Stimulated activated CD4-positive, alpha-beta T cell treated with anti-CD3 and anti-CD28 coated beads, TNF-alpha, amount 100 ng/mL, for 4 hours (primary cell): Measurements from ENCODE around the gene PTPRT.

Experiments used
- DNase-seq, 3 experiments: peaks; one replicate each; pipeline ENCODE4 v3.0.0-alpha.2; 2020; ENCODE audit warnings: low read depth in 3 of 3

Gene PTPRT

DNA sequence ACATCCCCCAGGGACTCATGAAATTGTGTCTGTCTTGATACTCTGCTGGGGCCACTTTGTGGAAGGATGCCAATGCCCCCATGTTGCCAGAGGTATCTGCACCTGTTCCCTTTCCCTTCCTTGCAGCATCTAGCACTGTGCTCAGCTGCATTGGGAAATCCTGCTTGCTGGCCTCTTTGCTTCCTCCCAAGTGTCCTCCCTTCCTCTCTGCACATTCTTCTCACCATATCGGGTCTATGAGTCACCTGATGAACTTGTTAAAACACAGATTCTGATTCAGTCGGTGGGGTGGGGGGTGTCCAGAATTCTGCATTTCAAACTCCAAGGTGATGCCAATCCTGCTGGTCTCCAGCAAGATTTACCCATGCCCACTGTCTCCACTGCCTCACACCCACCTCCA lies 467.8 kb downstream of the PTPRT start:
- no peak for DNase-seq

GRCh38 chr20:42714298-42715141 lies 475.2 kb downstream of the PTPRT start:
- DNase-seq = no peak

DNA sequence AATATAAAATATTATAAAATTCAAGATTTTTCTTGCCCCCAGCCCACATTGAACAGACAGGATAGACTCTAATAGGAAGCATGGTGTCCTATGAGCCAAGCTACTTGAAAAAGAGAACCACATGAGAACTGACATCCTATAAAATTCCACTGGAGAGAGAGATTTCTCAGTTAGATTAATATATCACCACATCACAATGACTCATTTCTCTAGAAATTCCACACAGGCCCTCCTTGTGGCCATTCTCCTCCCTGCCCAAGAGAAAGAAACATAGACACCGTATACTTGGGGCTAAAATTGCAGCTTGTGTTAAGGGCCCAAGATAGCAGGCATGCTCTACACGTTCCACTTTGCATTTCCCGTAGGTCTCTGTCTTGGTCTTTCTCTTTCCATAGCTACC lies 481.4 kb downstream of the PTPRT start:
- DNase-seq = no peak

GRCh38 chr20:42706759-42707158 lies 482.9 kb downstream of the PTPRT start:
- DNase-seq = no peak

- no peak for DNase-seq
Observed at GRCh38 chr20:42705550-42705949, 484.2 kb downstream of the PTPRT start.

DNA sequence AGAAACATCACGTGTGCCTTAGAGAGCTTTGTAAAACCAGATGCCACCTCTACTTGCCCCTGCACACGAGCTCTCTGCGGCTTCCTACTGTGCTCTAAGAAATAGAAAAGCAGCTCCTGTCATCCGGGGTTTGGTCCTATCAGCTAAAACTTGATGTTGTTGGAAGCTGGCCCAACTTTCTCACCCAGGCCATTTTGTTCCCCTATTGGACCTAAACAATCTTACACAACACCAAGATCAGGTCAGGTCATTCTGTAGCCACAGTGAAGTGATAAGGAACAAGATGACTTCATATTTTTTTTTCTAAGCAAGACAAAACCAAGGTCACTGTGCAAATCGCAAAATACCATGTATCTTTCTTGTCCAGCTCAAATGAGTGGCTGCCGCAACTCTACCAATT lies 486.0 kb downstream of the PTPRT start:
- no peak for DNase-seq

DNA sequence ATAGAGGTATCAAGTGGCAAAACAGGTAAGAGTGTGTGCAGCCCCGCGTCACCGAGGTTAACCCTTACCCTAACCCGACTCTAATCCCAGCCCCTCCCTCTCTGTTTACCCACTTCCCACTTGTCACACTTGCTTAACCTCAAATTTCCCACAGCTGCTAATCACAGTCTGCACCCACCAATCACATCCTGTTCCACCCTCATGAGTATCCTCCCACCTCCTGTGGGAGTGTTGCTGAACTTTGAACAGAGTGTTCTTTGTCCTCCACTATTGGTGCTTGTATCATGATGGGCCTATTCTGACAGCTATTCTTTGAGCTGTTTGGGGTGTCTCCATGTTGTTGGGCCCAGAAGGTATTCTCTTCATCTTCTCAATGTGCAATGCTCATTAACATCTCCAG lies 487.8 kb downstream of the PTPRT start:
- no peak for DNase-seq

DNA sequence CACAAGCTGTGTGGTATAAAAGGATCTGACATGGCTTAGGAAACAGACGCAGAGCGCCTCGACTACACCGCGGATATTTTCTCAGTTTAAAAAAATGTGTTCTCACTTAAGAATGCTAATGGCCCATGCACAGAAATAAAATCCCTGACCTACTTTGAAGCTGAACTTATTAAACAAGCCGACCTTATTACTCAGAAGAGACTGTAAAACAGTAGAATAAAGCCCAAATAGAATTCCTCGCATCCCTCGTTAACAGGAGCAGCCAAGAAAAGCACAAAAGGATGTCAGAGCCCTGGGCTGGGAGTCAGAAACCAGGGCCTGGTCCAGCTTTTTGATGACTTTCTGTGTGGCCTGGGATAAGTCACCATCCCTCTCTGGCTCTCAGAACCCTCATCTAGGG lies 489.3 kb downstream of the PTPRT start:
- DNase-seq = no peak

DNA sequence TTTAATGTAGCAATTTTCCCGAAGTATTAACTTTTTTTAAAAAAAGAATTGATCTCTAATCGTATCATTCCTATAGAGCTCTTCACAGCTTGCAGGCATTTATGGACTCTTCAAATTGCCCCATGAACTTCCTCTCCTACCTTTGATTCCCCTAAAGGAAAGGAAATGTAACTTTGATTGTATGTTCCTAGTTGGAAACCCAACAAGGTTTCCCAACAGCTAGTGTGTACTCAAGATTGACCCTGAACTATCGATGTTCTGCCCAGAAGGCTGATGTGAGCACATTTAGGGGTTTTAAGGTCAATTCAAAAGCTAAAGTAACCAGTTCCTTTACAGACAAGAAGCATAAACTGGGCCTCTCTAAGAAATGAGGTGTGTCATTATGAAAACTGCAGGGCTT lies 491.7 kb downstream of the PTPRT start:
- DNase-seq = no peak

GRCh38 chr20:42690842-42691437 lies 498.8 kb downstream of the PTPRT start:
- no peak for DNase-seq

- DNase-seq = no peak
Observed at GRCh38 chr20:42688576-42688975, 501.1 kb downstream of the PTPRT start.

DNA sequence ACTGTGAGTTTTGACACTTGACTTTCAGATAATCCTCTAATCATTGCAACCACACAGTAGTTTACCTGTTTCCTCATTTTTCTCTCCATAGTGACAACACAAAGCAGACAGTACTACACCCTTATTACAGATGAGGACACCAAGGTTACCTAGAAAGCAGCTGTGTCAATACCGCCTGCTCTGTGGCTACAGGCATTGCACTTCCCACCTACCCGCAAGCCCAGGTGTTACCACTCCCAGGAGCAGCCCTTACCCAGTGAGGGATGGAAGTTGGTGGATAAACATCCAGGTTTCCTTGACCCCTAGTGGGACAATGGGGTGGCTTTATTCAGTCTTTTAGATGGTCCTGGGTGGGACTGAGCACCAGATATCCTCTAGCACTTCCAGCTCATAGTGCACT lies 503.6 kb downstream of the PTPRT start:
- no peak for DNase-seq

DNA sequence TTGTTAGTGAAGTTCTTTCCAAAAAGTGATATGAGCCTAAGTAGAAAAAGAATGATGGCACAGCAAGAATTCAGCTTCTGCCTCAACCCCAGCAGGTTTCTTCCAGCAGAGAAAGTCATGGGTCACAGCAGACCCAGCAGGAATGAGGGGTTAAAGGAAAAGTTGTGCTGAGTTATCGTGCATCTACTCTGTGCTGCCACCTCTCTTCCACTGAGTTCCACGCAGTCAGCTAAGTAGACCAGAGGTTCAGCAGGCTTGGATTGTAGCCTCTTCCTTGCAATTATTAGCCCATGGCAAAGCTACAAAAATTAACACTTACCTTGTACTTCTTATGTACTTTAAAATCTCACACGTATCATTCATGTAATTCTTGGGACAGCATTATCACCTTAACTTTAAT lies 510.8 kb downstream of the PTPRT start:
- no peak for DNase-seq

- DNase-seq = no peak
Observed at GRCh38 chr20:42656130-42656529, 533.6 kb downstream of the PTPRT start.

GRCh38 chr20:42652266-42652665 lies 537.4 kb downstream of the PTPRT start:
- DNase-seq = no peak

- DNase-seq = no peak
Observed at GRCh38 chr20:42650191-42650746, 539.4 kb downstream of the PTPRT start.

DNA sequence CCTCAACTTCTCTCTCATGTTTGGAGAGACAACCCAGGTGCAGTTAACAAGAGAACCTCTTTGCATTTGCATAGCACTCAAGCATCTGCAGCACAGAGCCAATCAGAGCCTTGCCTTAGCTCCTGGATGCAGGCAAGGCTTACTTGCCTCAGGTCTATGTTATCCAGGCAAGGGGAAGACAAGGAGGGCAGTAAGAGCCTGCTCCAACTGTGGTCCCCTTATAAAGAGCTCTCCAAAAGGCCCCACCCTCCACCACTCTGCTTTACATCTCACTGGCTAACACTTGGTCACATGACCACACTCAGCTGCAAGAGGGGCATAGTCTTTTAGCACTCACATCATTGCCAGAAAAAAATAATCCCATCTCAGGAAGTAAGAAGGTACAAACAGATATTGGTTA lies 540.0 kb downstream of the PTPRT start:
- DNase-seq = no peak

DNA sequence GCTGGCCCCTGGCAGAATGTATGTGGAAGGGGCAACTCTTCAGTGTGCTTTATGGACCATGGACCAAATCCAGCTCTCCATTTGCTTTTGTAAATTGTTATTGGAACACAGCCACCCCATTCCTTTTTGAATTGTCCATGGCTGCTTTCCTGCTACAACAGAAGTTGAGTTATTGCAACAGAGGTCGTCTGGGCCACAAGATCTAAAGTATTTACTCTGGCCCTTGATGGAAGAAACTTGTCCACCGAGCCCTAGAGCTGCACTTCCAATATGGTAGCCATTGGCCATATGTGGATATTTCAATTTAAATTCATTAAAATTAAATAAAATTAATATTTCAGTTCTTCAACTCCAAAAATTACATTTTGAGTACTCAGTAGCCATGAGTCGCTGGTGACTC lies 543.5 kb downstream of the PTPRT start:
- no peak for DNase-seq

GRCh38 chr20:42641886-42642285 lies 547.8 kb downstream of the PTPRT start:
- DNase-seq = no peak

- no peak for DNase-seq
Observed at GRCh38 chr20:42639140-42639539, 550.6 kb downstream of the PTPRT start.

GRCh38 chr20:42635699-42636411 lies 553.9 kb downstream of the PTPRT start:
- DNase-seq = no peak

DNA sequence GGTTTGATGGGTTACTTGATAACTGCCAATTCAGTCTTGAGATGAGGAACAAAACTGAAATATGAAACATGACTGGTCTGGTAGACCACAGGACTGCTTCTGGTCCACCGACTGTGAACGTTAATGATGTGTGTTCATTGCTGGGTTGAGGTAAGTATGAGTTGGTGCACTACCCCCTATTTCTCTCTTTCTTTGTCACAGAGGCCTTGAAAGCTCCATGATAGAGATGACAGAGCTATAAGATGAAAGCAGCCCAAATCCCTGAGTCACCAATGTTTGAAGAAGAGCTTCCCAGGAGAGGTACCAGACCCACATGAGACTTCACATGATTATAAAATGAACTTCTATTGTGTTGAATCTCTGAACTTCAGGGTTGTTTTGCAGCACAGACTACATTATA lies 555.5 kb downstream of the PTPRT start:
- no peak for DNase-seq

GRCh38 chr20:42628683-42629082 lies 561.0 kb downstream of the PTPRT start:
- no peak for DNase-seq
